Measurements from ENCODE around the gene TRAPPC8.

- no peak for TF ChIP-seq POLR2A (IDR thresholded peaks at IDR 0.05; ENCODE audit: low read depth, low read length)
- no peak for TF ChIP-seq POLR2AphosphoS5 (IDR thresholded peaks at IDR 0.05; ENCODE audit: low read depth, low read length)
- no peak for TF ChIP-seq TAF1 (IDR thresholded peaks at IDR 0.05; ENCODE audit: borderline replicate concordance, low read depth, low read length)
Measured at GRCh38 chr18:31941010-31941809, 1.7 kb downstream of the TRAPPC8 start.
